ENCODE measurements around the gene REV3L. TPM values are rescaled to one million over a fixed set of nuclear protein-coding genes. Genes with fewer than 3 reads are reported as not detected.
"Not testable (repeated sequence)": the region's sequence is repeated elsewhere in the genome, so short reads cannot be mapped to it uniquely, and the experiment has no call there.

REV3L gene
- total RNA-seq, 1 donor from 2014 or later, result 38.0 TPM

- Mint-ChIP-seq H3K27me3 (ENCODE audit: low read depth) (no peaks in the 10 kb centered on the region), H3K27ac (ENCODE audit: unreplicated experiment) (no peak overlapping the region), H3K36me3 (ENCODE audit: low read depth) (peaks cover 24% of the 10 kb centered on the region), H3K4me3 (ENCODE audit: unreplicated experiment) (no peak overlapping the region), H3K9me3 (ENCODE audit: low read depth) (no peaks in the 10 kb centered on the region), H3K4me1 (ENCODE audit: low read depth) (no peaks in the 10 kb centered on the region)
- DNase-seq (ENCODE audit: low spot score), result no peak
- TF ChIP-seq CTCF (IDR thresholded peaks at IDR 0.05), result no peak
These were observed 145.2 kb downstream of the REV3L start for GRCh38 chr6:111337829-111338236.

- no peak for DNase-seq (ENCODE audit: low spot score)
- no peak overlapping the region for H3K27ac Mint-ChIP-seq (ENCODE audit: unreplicated experiment)
- no peaks in the 10 kb centered on the region for H3K4me1 Mint-ChIP-seq (ENCODE audit: low read depth)
- H3K36me3 Mint-ChIP-seq (ENCODE audit: low read depth), result peaks cover 33% of the 10 kb centered on the region
- no peak for TF ChIP-seq CTCF (IDR thresholded peaks at IDR 0.05)
- no peaks in the 10 kb centered on the region for H3K27me3 Mint-ChIP-seq (ENCODE audit: low read depth)
- H3K9me3 Mint-ChIP-seq (ENCODE audit: low read depth), result no peaks in the 10 kb centered on the region
- no peak overlapping the region for H3K4me3 Mint-ChIP-seq (ENCODE audit: unreplicated experiment)
These were observed 153.0 kb downstream of the REV3L start for GRCh38 chr6:111329882-111330633.

- peaks cover 6% of the 10 kb centered on the region for H3K4me1 Mint-ChIP-seq (ENCODE audit: low read depth)
- H3K4me3 Mint-ChIP-seq (ENCODE audit: unreplicated experiment), result no peak overlapping the region
- H3K36me3 Mint-ChIP-seq (ENCODE audit: low read depth), result peaks cover 34% of the 10 kb centered on the region
- H3K9me3 Mint-ChIP-seq (ENCODE audit: low read depth), result no peaks in the 10 kb centered on the region
- DNase-seq (ENCODE audit: low spot score), result no peak
- H3K27me3 Mint-ChIP-seq (ENCODE audit: low read depth), result no peaks in the 10 kb centered on the region
- no peak for TF ChIP-seq CTCF (IDR thresholded peaks at IDR 0.05)
- H3K27ac Mint-ChIP-seq (ENCODE audit: unreplicated experiment), result no peak overlapping the region
These were observed 156.5 kb downstream of the REV3L start for GRCh38 chr6:111326563-111326962.

- no peak for TF ChIP-seq CTCF (IDR thresholded peaks at IDR 0.05)
- H3K4me1 Mint-ChIP-seq (ENCODE audit: low read depth), result peaks cover 6% of the 10 kb centered on the region
- H3K36me3 Mint-ChIP-seq (ENCODE audit: low read depth), result peaks cover 33% of the 10 kb centered on the region
- no peak overlapping the region for H3K4me3 Mint-ChIP-seq (ENCODE audit: unreplicated experiment)
- H3K9me3 Mint-ChIP-seq (ENCODE audit: low read depth), result no peaks in the 10 kb centered on the region
- H3K27me3 Mint-ChIP-seq (ENCODE audit: low read depth), result no peaks in the 10 kb centered on the region
- DNase-seq (ENCODE audit: low spot score), result no peak
- no peak overlapping the region for H3K27ac Mint-ChIP-seq (ENCODE audit: unreplicated experiment)
These were observed 160.9 kb downstream of the REV3L start for GRCh38 chr6:111322145-111322544.

GRCh38 chr6:111307950-111308349 lies 175.1 kb downstream of the REV3L start:
- not testable (repeated sequence) for H3K27me3 Mint-ChIP-seq (ENCODE audit: low read depth); H3K4me3 Mint-ChIP-seq (ENCODE audit: unreplicated experiment); H3K27ac Mint-ChIP-seq (ENCODE audit: unreplicated experiment); H3K4me1 Mint-ChIP-seq (ENCODE audit: low read depth); DNase-seq (ENCODE audit: low spot score); H3K9me3 Mint-ChIP-seq (ENCODE audit: low read depth)
- peaks cover 33% of the 10 kb centered on the region for H3K36me3 Mint-ChIP-seq (ENCODE audit: low read depth)

All from chondrocyte (in vitro differentiated cells).